ENCODE results near the gene INTS14. TPM values are rescaled to one million over a fixed set of nuclear protein-coding genes. Genes with fewer than 3 reads are reported as not detected.
"Not testable (repeated sequence)": the region's sequence is repeated elsewhere in the genome, so short reads cannot be mapped to it uniquely, and the experiment has no call there.

Gene INTS14
- total and polyA plus RNA-seq, 2 experiments from 2014 or later: 25.0 to 30.9 TPM

- no peak for TF ChIP-seq CTCF (IDR thresholded peaks at IDR 0.05; ENCODE audit: low read depth, low read length)
Measured at GRCh38 chr15:65556622-65557021, 54.3 kb downstream of the INTS14 start.

DNA sequence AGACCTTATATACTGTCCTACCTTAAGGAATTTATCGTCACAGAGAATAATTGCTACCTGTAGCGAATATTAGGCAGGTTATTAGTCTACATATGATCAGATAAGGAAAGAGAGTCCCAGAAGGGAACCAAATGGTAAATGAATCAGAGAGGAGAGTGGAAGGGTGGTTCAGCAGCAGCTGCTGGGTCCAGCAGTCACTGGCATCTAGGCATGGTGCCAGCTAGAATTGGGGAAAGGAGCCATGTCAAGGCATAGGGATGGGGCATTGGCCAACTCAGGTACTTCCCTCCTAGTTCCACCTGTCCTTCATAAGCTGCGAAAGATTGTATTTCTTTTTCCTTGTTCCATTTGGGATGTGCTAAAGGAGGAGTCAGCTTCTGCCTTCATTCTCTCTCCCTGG is 57.2 kb downstream of the INTS14 start:
- no peak for DNase-seq (ENCODE audit: low read depth in 1 of 2, low spot score in 1 of 2)
- Histone ChIP-seq H3K9me3 (ENCODE audit: low read depth) (no peaks in the 10 kb centered on the region), H3K27me3 (no peaks in the 10 kb centered on the region), H3K4me1 (ENCODE audit: low read depth) (no peaks in the 10 kb centered on the region), H3K27ac (no peak overlapping the region), H3K4me3 (no peak overlapping the region), H3K36me3 (peaks cover 19% of the 10 kb centered on the region)
- no peak for TF ChIP-seq CTCF (IDR thresholded peaks at IDR 0.05; ENCODE audit: low read depth, low read length)

More at GRCh38 chr15:65556622-65557021, 54.3 kb downstream of the INTS14 start:
- Histone ChIP-seq H3K36me3 (peaks cover 24% of the 10 kb centered on the region), H3K27ac (no peak overlapping the region), H3K4me3 (no peak overlapping the region), H3K27me3 (no peaks in the 10 kb centered on the region), H3K9me3 (ENCODE audit: low read depth) (no peaks in the 10 kb centered on the region), H3K4me1 (ENCODE audit: low read depth) (no peaks in the 10 kb centered on the region)
- DNase-seq (ENCODE audit: low read depth in 1 of 2, low spot score in 1 of 2): no peak

- DNase-seq (ENCODE audit: low read depth in 1 of 2, low spot score in 1 of 2); H3K4me3 ChIP-seq; H3K27ac ChIP-seq; H3K27me3 ChIP-seq; H3K9me3 ChIP-seq (ENCODE audit: low read depth); H3K4me1 ChIP-seq (ENCODE audit: low read depth): not testable (repeated sequence)
- peaks cover 19% of the 10 kb centered on the region for H3K36me3 ChIP-seq
Measured at GRCh38 chr15:65552851-65553250, 58.1 kb downstream of the INTS14 start.

- Histone ChIP-seq H3K27me3 (no peaks in the 10 kb centered on the region), H3K4me1 (ENCODE audit: low read depth) (no peaks in the 10 kb centered on the region), H3K4me3 (no peak overlapping the region), H3K9me3 (ENCODE audit: low read depth) (no peaks in the 10 kb centered on the region), H3K27ac (no peak overlapping the region), H3K36me3 (peaks cover 15% of the 10 kb centered on the region)
- no peak for DNase-seq (ENCODE audit: low read depth in 1 of 2, low spot score in 1 of 2)
- no peak for TF ChIP-seq CTCF (IDR thresholded peaks at IDR 0.05; ENCODE audit: low read depth, low read length)
Measured at GRCh38 chr15:65551183-65551582, 59.7 kb downstream of the INTS14 start.

GRCh38 chr15:65550681-65551098 is 60.2 kb downstream of the INTS14 start:
- Histone ChIP-seq H3K4me3 (no peak overlapping the region), H3K4me1 (ENCODE audit: low read depth) (no peaks in the 10 kb centered on the region), H3K36me3 (peaks cover 10% of the 10 kb centered on the region), H3K27me3 (no peaks in the 10 kb centered on the region), H3K9me3 (ENCODE audit: low read depth) (no peaks in the 10 kb centered on the region), H3K27ac (no peak overlapping the region)
- peak in 1 of 2 donors; percentile 34 for DNase-seq (ENCODE audit: low read depth in 1 of 2, low spot score in 1 of 2)
- no peak for TF ChIP-seq CTCF (IDR thresholded peaks at IDR 0.05; ENCODE audit: low read depth, low read length)

GRCh38 chr15:65549288-65549687 is 61.6 kb downstream of the INTS14 start:
- not testable (repeated sequence) for H3K27me3 ChIP-seq; H3K4me1 ChIP-seq (ENCODE audit: low read depth); H3K4me3 ChIP-seq; DNase-seq (ENCODE audit: low read depth in 1 of 2, low spot score in 1 of 2); H3K9me3 ChIP-seq (ENCODE audit: low read depth); H3K36me3 ChIP-seq; H3K27ac ChIP-seq

DNA sequence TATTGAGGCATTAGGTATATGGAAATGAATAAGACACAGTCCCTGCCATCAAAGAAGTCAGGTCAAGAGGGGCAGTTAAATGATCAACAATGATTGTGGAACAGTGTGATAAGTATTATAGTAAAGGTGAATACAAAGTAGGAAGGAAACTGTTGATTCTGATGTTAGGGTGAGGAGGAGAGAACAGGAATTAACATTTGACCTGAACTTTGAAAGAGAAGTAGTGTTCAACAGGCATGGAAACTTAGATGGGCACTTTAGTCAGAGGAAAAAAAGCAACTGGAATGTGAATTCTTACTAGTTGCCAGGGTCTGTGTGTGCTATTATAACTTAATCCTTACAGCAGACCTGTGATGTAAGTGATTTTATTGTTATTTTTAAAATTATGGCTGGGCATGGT is 63.1 kb downstream of the INTS14 start:
- Histone ChIP-seq H3K27ac (no peak overlapping the region), H3K4me1 (ENCODE audit: low read depth) (no peaks in the 10 kb centered on the region), H3K9me3 (ENCODE audit: low read depth) (no peaks in the 10 kb centered on the region), H3K27me3 (no peaks in the 10 kb centered on the region), H3K36me3 (no peaks in the 10 kb centered on the region), H3K4me3 (no peak overlapping the region)
- DNase-seq (ENCODE audit: low read depth in 1 of 2, low spot score in 1 of 2): no peak
- TF ChIP-seq CTCF (IDR thresholded peaks at IDR 0.05; ENCODE audit: low read depth, low read length): no peak

Measured in cardiac muscle cell (in vitro differentiated cells and primary cell).